WTC11 (cell line): Measurements from ENCODE around the gene PLA1A. TPM values are rescaled to one million over a fixed set of nuclear protein-coding genes. Genes with fewer than 3 reads are reported as not detected.

Experiments
- ATAC-seq: fragments of 200-7000 bp; cut with Tn5 transposase; 2 replicates; pipeline ENCODE4 v1.10.0; 2021; ENCODE audit warnings: mild to moderate bottlenecking, moderate library complexity
- CTCF ChIA-PET: fragments of 300-600 bp; sonication (Branson Sonifier 250); formaldehyde crosslinking; loops from one replicate; lab custom pipeline; 2021; ENCODE audit warnings: antibody characterized with exemption; lab: Charles Lee
- POLR2A ChIA-PET: fragments of 350-600 bp; sonication (Branson Sonifier 250); formaldehyde crosslinking; loops from one replicate; lab custom pipeline; 2021; ENCODE audit warnings: antibody characterized with exemption; lab: Charles Lee
- DNase-seq: peaks from one replicate; pipeline ENCODE4 v3.0.0; 2021; ENCODE audit warnings: low spot score
- H3K27ac Mint-ChIP-seq: 2 replicates; pipeline ENCODE4 v1.8.0; 2021; ENCODE audit warnings: mixed read lengths
- H3K27me3 Mint-ChIP-seq: 2 replicates; pipeline ENCODE4 v1.8.0; 2021; ENCODE audit warnings: low read depth, mild to moderate bottlenecking, moderate library complexity, mixed read lengths
- H3K36me3 Mint-ChIP-seq: 2 replicates; pipeline ENCODE4 v1.8.0; 2021; ENCODE audit warnings: mixed read lengths
- H3K4me1 Mint-ChIP-seq: 2 replicates; pipeline ENCODE4 v1.8.0; 2022; ENCODE audit warnings: mixed read lengths
- H3K4me3 Mint-ChIP-seq: 2 replicates; pipeline ENCODE4 v1.8.0; 2021; ENCODE audit warnings: mild to moderate bottlenecking, moderate library complexity, mixed read lengths
- H3K9me3 Mint-ChIP-seq: 2 replicates; pipeline ENCODE4 v1.8.0; 2021; ENCODE audit warnings: mixed read lengths
- CREB1 ChIP-seq: sonication (generic); formaldehyde crosslinking; IDR thresholded peaks from 2 replicates; pipeline ENCODE4 v1.8.0; 2023; ENCODE audit warnings: mild to moderate bottlenecking, missing genetic modification reagents
- ETV6 ChIP-seq: sonication (generic); formaldehyde crosslinking; IDR thresholded peaks from 2 replicates; pipeline ENCODE4 v1.8.1; 2022; ENCODE audit warnings: mild to moderate bottlenecking, missing genetic modification reagents
- FOXP1 ChIP-seq: sonication (generic); formaldehyde crosslinking; IDR thresholded peaks from 2 replicates; pipeline ENCODE4 v1.8.0; 2022; ENCODE audit warnings: missing genetic modification reagents, mild to moderate bottlenecking, moderate library complexity, borderline replicate concordance
- GABPB1 ChIP-seq: sonication (generic); formaldehyde crosslinking; IDR thresholded peaks from 2 replicates; pipeline ENCODE4 v1.8.1; 2023; ENCODE audit warnings: mild to moderate bottlenecking, missing genetic modification reagents
- MYBL2 ChIP-seq: sonication (generic); formaldehyde crosslinking; IDR thresholded peaks from 2 replicates; pipeline ENCODE4 v1.8.1; 2023; ENCODE audit warnings: mild to moderate bottlenecking, moderate library complexity, missing genetic modification reagents
- NFYB ChIP-seq: sonication (generic); formaldehyde crosslinking; conservative IDR thresholded peaks from 2 replicates; pipeline ENCODE4 v1.8.0; 2022; ENCODE audit warnings: low read depth, missing genetic modification reagents
- NR2C2 ChIP-seq: sonication (generic); formaldehyde crosslinking; IDR thresholded peaks from 2 replicates; pipeline ENCODE4 v1.8.0; 2022; ENCODE audit warnings: mild to moderate bottlenecking, missing genetic modification reagents
- OVOL2 ChIP-seq: fragments of 250-450 bp; sonication (Bioruptor Pico); IDR thresholded peaks from 2 replicates; pipeline ENCODE4 v1.9.0; 2021; ENCODE audit warnings: mild to moderate bottlenecking, borderline replicate concordance
- TP53 ChIP-seq: sonication (generic); formaldehyde crosslinking; IDR thresholded peaks from 2 replicates; pipeline ENCODE4 v1.8.1; 2023; ENCODE audit warnings: mild to moderate bottlenecking, missing genetic modification reagents
- ZBTB21 ChIP-seq: sonication (generic); formaldehyde crosslinking; IDR thresholded peaks from 2 replicates; pipeline ENCODE4 v1.8.1; 2023; ENCODE audit warnings: mild to moderate bottlenecking, missing genetic modification reagents, borderline replicate concordance
- ZNF232 ChIP-seq: sonication (generic); formaldehyde crosslinking; IDR thresholded peaks from 2 replicates; pipeline ENCODE4 v1.8.0; 2022; ENCODE audit warnings: mild to moderate bottlenecking, missing genetic modification reagents
- total RNA-seq: library from RNA; stranded (reverse); gene quantifications from 3 replicates; pipeline ENCODE4 v1.2.3, GENCODE V29; 2021
- TF ChIP-seq, protein P1 (sequence below): sonication (generic); formaldehyde crosslinking; IDR thresholded peaks from 2 replicates; pipeline ENCODE4 v1.8.1; 2022; ENCODE audit warnings: mild to moderate bottlenecking, moderate library complexity, missing genetic modification reagents
- TF ChIP-seq, protein P2 (sequence below): sonication (generic); formaldehyde crosslinking; IDR thresholded peaks from 2 replicates; pipeline ENCODE4 v1.8.1; 2022; ENCODE audit warnings: missing genetic modification reagents, borderline replicate concordance
- TF ChIP-seq, protein P3 (sequence below): sonication (generic); formaldehyde crosslinking; IDR thresholded peaks from 2 replicates; pipeline ENCODE4 v1.8.1; 2023; ENCODE audit warnings: mild to moderate bottlenecking, moderate library complexity, missing genetic modification reagents
- TF ChIP-seq, protein P4 (sequence below): sonication (generic); formaldehyde crosslinking; IDR thresholded peaks from 2 replicates; pipeline ENCODE4 v1.8.0; 2022; ENCODE audit warnings: mild to moderate bottlenecking, missing genetic modification reagents
- TF ChIP-seq, protein P5 (sequence below): fragments of 250-450 bp; sonication (Bioruptor Pico); IDR thresholded peaks from 2 replicates; pipeline ENCODE4 v2.1.2; 2022; ENCODE audit warnings: mild to moderate bottlenecking, moderate library complexity
- TF ChIP-seq, protein P6 (sequence below): sonication (generic); formaldehyde crosslinking; IDR thresholded peaks from 2 replicates; pipeline ENCODE4 v1.8.0; 2023; ENCODE audit warnings: missing genetic modification reagents
- TF ChIP-seq, protein P7 (sequence below): sonication (generic); formaldehyde crosslinking; IDR thresholded peaks from 2 replicates; pipeline ENCODE4 v1.8.0; 2022; ENCODE audit warnings: mild to moderate bottlenecking, missing genetic modification reagents
- TF ChIP-seq, protein P8 (sequence below): fragments of 250-450 bp; sonication (Bioruptor Pico); IDR thresholded peaks from 2 replicates; pipeline ENCODE4 v1.9.0; 2021; ENCODE audit warnings: mild to moderate bottlenecking

The PLA1A gene
- total RNA-seq, 1 experiment from 2014 or later = not detected

DNA sequence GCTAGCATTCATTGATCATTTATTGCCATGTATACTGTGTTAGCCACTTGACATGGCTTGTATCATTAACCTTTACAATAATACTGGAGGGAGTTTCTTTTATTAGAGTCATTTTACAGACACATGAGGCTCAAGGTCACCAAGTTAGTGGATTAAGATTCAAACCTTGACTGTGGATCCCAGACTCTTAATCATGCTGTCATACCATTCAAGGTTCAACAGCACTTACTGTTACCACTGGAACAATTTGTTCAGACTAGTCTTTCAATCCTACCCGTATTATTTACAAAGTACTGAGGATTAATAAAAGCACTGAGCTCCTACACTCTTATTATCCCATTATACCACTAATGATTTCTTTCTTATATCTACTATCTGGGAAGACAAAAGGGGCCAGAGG is 78.3 kb downstream of the PLA1A start:
- POLR2A ChIA-PET = no interaction called here

DNA sequence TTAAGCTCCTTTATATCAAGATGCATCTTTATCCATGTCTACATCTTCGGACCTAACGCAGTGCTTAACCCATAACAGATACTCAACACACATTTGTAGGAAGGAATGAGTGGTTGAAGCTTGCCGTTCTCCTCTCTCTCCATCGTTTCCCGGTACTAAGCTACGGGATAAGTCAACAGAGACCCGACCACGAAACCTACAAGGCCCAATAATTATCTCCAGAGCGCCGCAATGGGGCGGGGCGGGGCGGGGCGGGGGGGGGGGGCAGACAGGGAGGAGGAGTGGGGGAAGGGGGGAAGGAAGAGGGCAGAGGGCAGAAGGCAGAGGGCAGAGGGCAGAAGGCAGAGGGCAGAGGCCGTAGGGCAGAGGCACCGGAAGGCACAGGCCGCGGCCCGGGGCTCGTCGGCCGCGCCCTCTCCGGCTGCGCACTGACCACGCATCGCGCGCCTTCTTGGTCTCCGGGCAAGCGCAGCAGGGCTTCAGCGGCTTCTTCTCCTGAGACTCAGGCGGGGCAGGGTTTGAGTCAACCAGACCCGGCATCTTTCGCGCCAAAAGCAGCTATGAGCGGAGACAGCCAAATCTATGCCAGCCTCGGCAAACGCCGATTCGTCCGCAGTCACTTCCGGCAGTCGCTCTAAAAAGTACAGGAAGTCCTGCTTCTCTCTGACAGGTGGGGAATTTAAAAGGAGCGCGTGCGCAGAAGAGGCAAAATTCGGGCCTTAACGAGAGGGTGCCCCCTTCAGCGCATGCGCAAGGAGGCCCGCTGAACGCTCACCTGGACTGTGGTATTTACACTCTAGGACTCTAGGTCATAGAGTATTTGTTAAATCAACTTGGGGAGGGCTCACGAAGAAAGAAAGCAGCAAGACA is 79.3 kb downstream of the PLA1A start, which contains the start of gene COX17:
COX17 (minus strand) TSS at position 636 of the 870 bp plus-strand sequence; CDS start at position 540, 96 bp downstream.
- CTCF ChIA-PET = interaction anchor here (2.2 kb wide), 1 partner anchor 76 kb away, joined by 9 read pairs; no protein-coding TSS in a partner anchor
- Mint-ChIP-seq H3K36me3 (peaks cover 25% of the 10 kb centered on the region), H3K4me1 (peaks cover 20% of the 10 kb centered on the region), H3K27ac (peak within 1 kb of the TSS; percentile 96), H3K9me3 (no peaks in the 10 kb centered on the region), H3K27me3 (peaks cover 4% of the 10 kb centered on the region; the same call in 1 of the 2 replicates), H3K4me3 (peak within 1 kb of the TSS; percentile 97)
- peak; percentile 96 for DNase-seq
- POLR2A ChIA-PET = interaction anchor here (0.5 to 1.0 kb wide), 2 partner anchors 26 to 226 kb away, joined by 3 to 4 read pairs; partner anchors contain the start of gene CFAP91
- ATAC-seq = peak; percentile 90
- 0 out of 2 replicates have a peak, but pooled peaks have one; percentile 29 for TF ChIP-seq CREB1
- 0 out of 2 replicates have a peak, but pooled peaks have one; percentile 57 for TF ChIP-seq FOXP1 (CRISPR knock-in tag)
- TF ChIP-seq, protein P1, sequence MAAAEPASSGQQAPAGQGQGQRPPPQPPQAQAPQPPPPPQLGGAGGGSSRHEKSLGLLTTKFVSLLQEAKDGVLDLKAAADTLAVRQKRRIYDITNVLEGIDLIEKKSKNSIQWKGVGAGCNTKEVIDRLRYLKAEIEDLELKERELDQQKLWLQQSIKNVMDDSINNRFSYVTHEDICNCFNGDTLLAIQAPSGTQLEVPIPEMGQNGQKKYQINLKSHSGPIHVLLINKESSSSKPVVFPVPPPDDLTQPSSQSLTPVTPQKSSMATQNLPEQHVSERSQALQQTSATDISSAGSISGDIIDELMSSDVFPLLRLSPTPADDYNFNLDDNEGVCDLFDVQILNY (CRISPR knock-in tag) = 0 out of 2 replicates have a peak, but pooled peaks have one; percentile 37
- TF ChIP-seq, protein P2, sequence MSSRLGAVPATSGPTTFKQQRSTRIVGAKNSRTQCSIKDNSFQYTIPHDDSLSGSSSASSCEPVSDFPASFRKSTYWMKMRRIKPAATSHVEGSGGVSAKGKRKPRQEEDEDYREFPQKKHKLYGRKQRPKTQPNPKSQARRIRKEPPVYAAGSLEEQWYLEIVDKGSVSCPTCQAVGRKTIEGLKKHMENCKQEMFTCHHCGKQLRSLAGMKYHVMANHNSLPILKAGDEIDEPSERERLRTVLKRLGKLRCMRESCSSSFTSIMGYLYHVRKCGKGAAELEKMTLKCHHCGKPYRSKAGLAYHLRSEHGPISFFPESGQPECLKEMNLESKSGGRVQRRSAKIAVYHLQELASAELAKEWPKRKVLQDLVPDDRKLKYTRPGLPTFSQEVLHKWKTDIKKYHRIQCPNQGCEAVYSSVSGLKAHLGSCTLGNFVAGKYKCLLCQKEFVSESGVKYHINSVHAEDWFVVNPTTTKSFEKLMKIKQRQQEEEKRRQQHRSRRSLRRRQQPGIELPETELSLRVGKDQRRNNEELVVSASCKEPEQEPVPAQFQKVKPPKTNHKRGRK (CRISPR knock-in tag) = no peak
- TF ChIP-seq, protein P3, sequence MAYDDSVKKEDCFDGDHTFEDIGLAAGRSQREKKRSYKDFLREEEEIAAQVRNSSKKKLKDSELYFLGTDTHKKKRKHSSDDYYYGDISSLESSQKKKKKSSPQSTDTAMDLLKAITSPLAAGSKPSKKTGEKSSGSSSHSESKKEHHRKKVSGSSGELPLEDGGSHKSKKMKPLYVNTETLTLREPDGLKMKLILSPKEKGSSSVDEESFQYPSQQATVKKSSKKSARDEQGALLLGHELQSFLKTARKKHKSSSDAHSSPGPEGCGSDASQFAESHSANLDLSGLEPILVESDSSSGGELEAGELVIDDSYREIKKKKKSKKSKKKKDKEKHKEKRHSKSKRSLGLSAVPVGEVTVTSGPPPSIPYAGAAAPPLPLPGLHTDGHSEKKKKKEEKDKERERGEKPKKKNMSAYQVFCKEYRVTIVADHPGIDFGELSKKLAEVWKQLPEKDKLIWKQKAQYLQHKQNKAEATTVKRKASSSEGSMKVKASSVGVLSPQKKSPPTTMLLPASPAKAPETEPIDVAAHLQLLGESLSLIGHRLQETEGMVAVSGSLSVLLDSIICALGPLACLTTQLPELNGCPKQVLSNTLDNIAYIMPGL = no peak
- no peak for TF ChIP-seq NFYB (CRISPR knock-in tag)
- TF ChIP-seq ZBTB21 = peak; percentile 27; the same call in 1 of the 2 replicates
- 0 out of 2 replicates have a peak, but pooled peaks have one; percentile 23 for TF ChIP-seq ZNF232
- TF ChIP-seq, protein P4, sequence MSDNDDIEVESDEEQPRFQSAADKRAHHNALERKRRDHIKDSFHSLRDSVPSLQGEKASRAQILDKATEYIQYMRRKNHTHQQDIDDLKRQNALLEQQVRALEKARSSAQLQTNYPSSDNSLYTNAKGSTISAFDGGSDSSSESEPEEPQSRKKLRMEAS = peak; percentile 52; the same call in 1 of the 2 replicates
- peak; percentile 76 for TF ChIP-seq ETV6 (CRISPR knock-in tag)
- TF ChIP-seq, protein P5, sequence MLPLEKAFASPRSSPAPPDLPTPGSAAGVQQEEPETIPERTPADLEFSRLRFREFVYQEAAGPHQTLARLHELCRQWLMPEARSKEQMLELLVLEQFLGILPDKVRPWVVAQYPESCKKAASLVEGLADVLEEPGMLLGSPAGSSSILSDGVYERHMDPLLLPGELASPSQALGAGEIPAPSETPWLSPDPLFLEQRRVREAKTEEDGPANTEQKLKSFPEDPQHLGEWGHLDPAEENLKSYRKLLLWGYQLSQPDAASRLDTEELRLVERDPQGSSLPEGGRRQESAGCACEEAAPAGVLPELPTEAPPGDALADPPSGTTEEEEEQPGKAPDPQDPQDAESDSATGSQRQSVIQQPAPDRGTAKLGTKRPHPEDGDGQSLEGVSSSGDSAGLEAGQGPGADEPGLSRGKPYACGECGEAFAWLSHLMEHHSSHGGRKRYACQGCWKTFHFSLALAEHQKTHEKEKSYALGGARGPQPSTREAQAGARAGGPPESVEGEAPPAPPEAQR (CRISPR knock-in tag) = no peak
- peak; percentile 94 for TF ChIP-seq MYBL2
- TF ChIP-seq, protein P6, sequence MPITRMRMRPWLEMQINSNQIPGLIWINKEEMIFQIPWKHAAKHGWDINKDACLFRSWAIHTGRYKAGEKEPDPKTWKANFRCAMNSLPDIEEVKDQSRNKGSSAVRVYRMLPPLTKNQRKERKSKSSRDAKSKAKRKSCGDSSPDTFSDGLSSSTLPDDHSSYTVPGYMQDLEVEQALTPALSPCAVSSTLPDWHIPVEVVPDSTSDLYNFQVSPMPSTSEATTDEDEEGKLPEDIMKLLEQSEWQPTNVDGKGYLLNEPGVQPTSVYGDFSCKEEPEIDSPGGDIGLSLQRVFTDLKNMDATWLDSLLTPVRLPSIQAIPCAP = no peak
- TF ChIP-seq, protein P7, sequence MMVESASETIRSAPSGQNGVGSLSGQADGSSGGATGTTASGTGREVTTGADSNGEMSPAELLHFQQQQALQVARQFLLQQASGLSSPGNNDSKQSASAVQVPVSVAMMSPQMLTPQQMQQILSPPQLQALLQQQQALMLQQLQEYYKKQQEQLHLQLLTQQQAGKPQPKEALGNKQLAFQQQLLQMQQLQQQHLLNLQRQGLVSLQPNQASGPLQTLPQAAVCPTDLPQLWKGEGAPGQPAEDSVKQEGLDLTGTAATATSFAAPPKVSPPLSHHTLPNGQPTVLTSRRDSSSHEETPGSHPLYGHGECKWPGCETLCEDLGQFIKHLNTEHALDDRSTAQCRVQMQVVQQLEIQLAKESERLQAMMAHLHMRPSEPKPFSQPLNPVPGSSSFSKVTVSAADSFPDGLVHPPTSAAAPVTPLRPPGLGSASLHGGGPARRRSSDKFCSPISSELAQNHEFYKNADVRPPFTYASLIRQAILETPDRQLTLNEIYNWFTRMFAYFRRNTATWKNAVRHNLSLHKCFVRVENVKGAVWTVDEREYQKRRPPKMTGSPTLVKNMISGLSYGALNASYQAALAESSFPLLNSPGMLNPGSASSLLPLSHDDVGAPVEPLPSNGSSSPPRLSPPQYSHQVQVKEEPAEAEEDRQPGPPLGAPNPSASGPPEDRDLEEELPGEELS (CRISPR knock-in tag) = peak; percentile 66; the same call in 1 of the 2 replicates
- peak; percentile 54 for TF ChIP-seq GABPB1 (CRISPR knock-in tag)
- TF ChIP-seq, protein P8, sequence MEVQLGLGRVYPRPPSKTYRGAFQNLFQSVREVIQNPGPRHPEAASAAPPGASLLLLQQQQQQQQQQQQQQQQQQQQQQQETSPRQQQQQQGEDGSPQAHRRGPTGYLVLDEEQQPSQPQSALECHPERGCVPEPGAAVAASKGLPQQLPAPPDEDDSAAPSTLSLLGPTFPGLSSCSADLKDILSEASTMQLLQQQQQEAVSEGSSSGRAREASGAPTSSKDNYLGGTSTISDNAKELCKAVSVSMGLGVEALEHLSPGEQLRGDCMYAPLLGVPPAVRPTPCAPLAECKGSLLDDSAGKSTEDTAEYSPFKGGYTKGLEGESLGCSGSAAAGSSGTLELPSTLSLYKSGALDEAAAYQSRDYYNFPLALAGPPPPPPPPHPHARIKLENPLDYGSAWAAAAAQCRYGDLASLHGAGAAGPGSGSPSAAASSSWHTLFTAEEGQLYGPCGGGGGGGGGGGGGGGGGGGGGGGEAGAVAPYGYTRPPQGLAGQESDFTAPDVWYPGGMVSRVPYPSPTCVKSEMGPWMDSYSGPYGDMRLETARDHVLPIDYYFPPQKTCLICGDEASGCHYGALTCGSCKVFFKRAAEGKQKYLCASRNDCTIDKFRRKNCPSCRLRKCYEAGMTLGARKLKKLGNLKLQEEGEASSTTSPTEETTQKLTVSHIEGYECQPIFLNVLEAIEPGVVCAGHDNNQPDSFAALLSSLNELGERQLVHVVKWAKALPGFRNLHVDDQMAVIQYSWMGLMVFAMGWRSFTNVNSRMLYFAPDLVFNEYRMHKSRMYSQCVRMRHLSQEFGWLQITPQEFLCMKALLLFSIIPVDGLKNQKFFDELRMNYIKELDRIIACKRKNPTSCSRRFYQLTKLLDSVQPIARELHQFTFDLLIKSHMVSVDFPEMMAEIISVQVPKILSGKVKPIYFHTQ (CRISPR knock-in tag) = no peak
- no peak for TF ChIP-seq TP53 (CRISPR knock-in tag)
- TF ChIP-seq NR2C2 (CRISPR knock-in tag) = peak; percentile 92

More for the DNA sequence above, 78.3 kb downstream of the PLA1A start:
- no peaks in the 10 kb centered on the region for H3K9me3 Mint-ChIP-seq
- TF ChIP-seq OVOL2 (no peak), NFYB (CRISPR knock-in tag) (no peak)
- TF ChIP-seq, all 79 proteins: peak for 0
- Mint-ChIP-seq H3K4me1 (peaks cover 20% of the 10 kb centered on the region), H3K4me3 (peak overlapping the region; percentile 97), H3K27me3 (peaks cover 4% of the 10 kb centered on the region; the same call in 1 of the 2 replicates), H3K27ac (no peak overlapping the region), H3K36me3 (peaks cover 33% of the 10 kb centered on the region)
- DNase-seq = no peak
- no peak for ATAC-seq
- CTCF ChIA-PET = interaction anchor here (2.2 kb wide), 1 partner anchor 75 kb away, joined by 9 read pairs; no protein-coding TSS in a partner anchor
